MV-4-11 (cell line): Measurements from ENCODE around the gene PPHLN1.

Source experiments
- DNase-seq: peaks from one replicate; lab custom pipeline; 2025; lab: John Stamatoyannopoulos, UW

PPHLN1 gene

GRCh38 chr12:42325653-42326474 is at the start of gene PPHLN1, which contains the start of gene ZCRB1:
Gene PPHLN1 (plus strand): TSS chr12:42326167. CDS start chr12:42335903, 9,736 bp downstream.
Gene ZCRB1 (minus strand): TSS chr12:42326094. CDS start chr12:42324102, 1,992 bp downstream.
- peak; percentile 57 for DNase-seq

- no peak for DNase-seq
Measured at GRCh38 chr12:42277396-42278127, 48.4 kb upstream of the PPHLN1 start.

- DNase-seq = no peak
Measured at GRCh38 chr12:42278128-42278510, 47.8 kb upstream of the PPHLN1 start.

- DNase-seq = no peak
Measured at GRCh38 chr12:42281278-42281677, 44.7 kb upstream of the PPHLN1 start.

GRCh38 chr12:42281844-42282243 is 44.1 kb upstream of the PPHLN1 start:
- DNase-seq = no peak

- no peak for DNase-seq
Measured at GRCh38 chr12:42282294-42282693, 43.7 kb upstream of the PPHLN1 start.

GRCh38 chr12:42283739-42284138 is 42.2 kb upstream of the PPHLN1 start:
- peak; percentile 50 for DNase-seq

GRCh38 chr12:42284157-42284556 is 41.8 kb upstream of the PPHLN1 start:
- peak; percentile 70 for DNase-seq

- DNase-seq = no peak
Measured at GRCh38 chr12:42284876-42285275, 41.1 kb upstream of the PPHLN1 start.

GRCh38 chr12:42285431-42285830 is 40.5 kb upstream of the PPHLN1 start:
- DNase-seq = no peak

- DNase-seq = no peak
Measured at GRCh38 chr12:42286741-42287140, 39.2 kb upstream of the PPHLN1 start.

GRCh38 chr12:42288544-42288943 is 37.4 kb upstream of the PPHLN1 start:
- DNase-seq = no peak

- no peak for DNase-seq
Measured at GRCh38 chr12:42291680-42292079, 34.3 kb upstream of the PPHLN1 start.

- DNase-seq = peak; percentile 32
Measured at GRCh38 chr12:42296503-42297109, 29.4 kb upstream of the PPHLN1 start.

GRCh38 chr12:42298887-42299286 is 27.1 kb upstream of the PPHLN1 start:
- DNase-seq = no peak

GRCh38 chr12:42299392-42300308 is 26.3 kb upstream of the PPHLN1 start:
- peak; percentile 75 for DNase-seq

GRCh38 chr12:42306297-42306696 is 19.7 kb upstream of the PPHLN1 start:
- DNase-seq = no peak

- no peak for DNase-seq
Measured at GRCh38 chr12:42308390-42308789, 17.6 kb upstream of the PPHLN1 start.

GRCh38 chr12:42309996-42310395 is 16.0 kb upstream of the PPHLN1 start:
- DNase-seq = no peak

GRCh38 chr12:42315108-42315507 is 10.9 kb upstream of the PPHLN1 start:
- no peak for DNase-seq

- no peak for DNase-seq
Measured at GRCh38 chr12:42320796-42321195, 5.2 kb upstream of the PPHLN1 start.

- DNase-seq = no peak
Measured at GRCh38 chr12:42322567-42322966, 3.4 kb upstream of the PPHLN1 start.
